HepG2 (cell line): ENCODE measurements around the gene MLXIPL. TPM values are rescaled to one million over a fixed set of nuclear protein-coding genes. Genes with fewer than 3 reads are reported as not detected.

ENCODE experiments used
- ATF7-NPFF ChIP-seq: sonication (generic); formaldehyde crosslinking; IDR thresholded peaks from 2 replicates; pipeline ENCODE4 v1.8.1; 2023; ENCODE audit warnings: mild to moderate bottlenecking, low read depth, missing genetic modification reagents, moderate library complexity
- EHMT2 ChIP-seq: fragments of 200-600 bp; sonication (generic); IDR thresholded peaks from 2 replicates; pipeline ENCODE4 v1.7.0; 2017; ENCODE audit warnings: antibody characterized with exemption, low read depth, low read length, borderline replicate concordance
- ETV5 ChIP-seq: IDR thresholded peaks from 2 replicates; pipeline ENCODE4 v1.6.1; 2018; ENCODE audit warnings: missing biosample characterization, missing genetic modification reagents, inconsistent platforms, borderline replicate concordance
- ETV6 ChIP-seq: sonication (generic); formaldehyde crosslinking; conservative IDR thresholded peaks from 2 replicates; pipeline ENCODE4 v1.4.0; 2020; ENCODE audit warnings: missing genetic modification reagents
- GZF1 ChIP-seq: sonication (generic); formaldehyde crosslinking; IDR thresholded peaks from 2 replicates; pipeline ENCODE4 v1.5.1; 2020; ENCODE audit warnings: mild to moderate bottlenecking, missing genetic modification reagents
- IKZF1 ChIP-seq: fragments of 450-650 bp; IDR thresholded peaks from 2 replicates; pipeline ENCODE4 v1.7.1; 2016
- LCORL ChIP-seq, 2 experiments: fragments of 450-650 bp in 1 of 2; sonication (generic) in 1 of 2; formaldehyde crosslinking in 1 of 2; IDR thresholded peaks; 2 replicates each; pipeline versions ENCODE4 v1.5.0 to v1.6.1; 2017 to 2020; ENCODE audit warnings: antibody characterized with exemption in 1 of 2, missing genetic modification reagents in 1 of 2
- MYPOP ChIP-seq: sonication (generic); formaldehyde crosslinking; IDR thresholded peaks from 2 replicates; pipeline ENCODE4 v1.8.1; 2023; ENCODE audit warnings: mild to moderate bottlenecking, moderate library complexity, missing genetic modification reagents
- PCBP1 ChIP-seq: fragments of 200-400 bp; formaldehyde crosslinking; IDR thresholded peaks from 2 replicates; pipeline ENCODE4 v1.6.1; 2017; ENCODE audit warnings: mild to moderate bottlenecking, low read depth, low read length, borderline replicate concordance
- PITX1 ChIP-seq: sonication (generic); formaldehyde crosslinking; IDR thresholded peaks from 2 replicates; pipeline ENCODE4 v1.5.1; 2020; ENCODE audit warnings: mild to moderate bottlenecking, missing genetic modification reagents
- RBFOX2 ChIP-seq: fragments of 200-400 bp; formaldehyde crosslinking; IDR thresholded peaks from 2 replicates; pipeline ENCODE4 v1.6.1; 2017; ENCODE audit warnings: low read depth, mild to moderate bottlenecking, low read length
- RBM22 ChIP-seq: fragments of 200-400 bp; formaldehyde crosslinking; optimal IDR thresholded peaks from 2 replicates; pipeline ENCODE3; 2017; ENCODE audit warnings: mild to moderate bottlenecking, low read length, moderate library complexity
- RCOR2 ChIP-seq: IDR thresholded peaks from 2 replicates; pipeline ENCODE4 v1.6.1; 2016; ENCODE audit warnings: missing biosample characterization, missing genetic modification reagents
- SATB2 ChIP-seq: sonication (generic); formaldehyde crosslinking; IDR thresholded peaks from 2 replicates; pipeline ENCODE4 v1.5.0; 2020; ENCODE audit warnings: missing genetic modification reagents
- SMYD3 ChIP-seq: sonication (generic); formaldehyde crosslinking; IDR thresholded peaks from 2 replicates; pipeline ENCODE4 v1.8.1; 2023; ENCODE audit warnings: mild to moderate bottlenecking, missing genetic modification reagents
- TAF1 ChIP-seq: sonication (generic); formaldehyde crosslinking; IDR thresholded peaks from 2 replicates; pipeline ENCODE4 v1.4.0; 2020; ENCODE audit warnings: missing genetic modification reagents
- ZKSCAN1 ChIP-seq: fragments of 150-350 bp; IDR thresholded peaks from 2 replicates; pipeline ENCODE4 v1.6.1; 2014; ENCODE audit warnings: low read length
- ZMYM4 ChIP-seq: sonication (generic); formaldehyde crosslinking; IDR thresholded peaks from 2 replicates; pipeline ENCODE4 v1.8.1; 2023; ENCODE audit warnings: mild to moderate bottlenecking, missing genetic modification reagents
- ZNF18 ChIP-seq: sonication (generic); formaldehyde crosslinking; IDR thresholded peaks from 2 replicates; pipeline ENCODE4 v1.8.0; 2022; ENCODE audit warnings: mild to moderate bottlenecking, missing genetic modification reagents; ENCODE audit not compliant: insufficient replicate concordance
- ZNF292 ChIP-seq: sonication (generic); formaldehyde crosslinking; IDR thresholded peaks from 2 replicates; pipeline ENCODE4 v1.8.1; 2022; ENCODE audit warnings: mild to moderate bottlenecking, low read depth, missing genetic modification reagents, borderline replicate concordance
- ZNF33B ChIP-seq: sonication (generic); formaldehyde crosslinking; IDR thresholded peaks from 2 replicates; pipeline ENCODE4 v1.5.1; 2020; ENCODE audit warnings: mild to moderate bottlenecking, missing genetic modification reagents
- ZNF383 ChIP-seq: sonication (generic); formaldehyde crosslinking; IDR thresholded peaks from 2 replicates; pipeline ENCODE4 v1.4.0; 2020; ENCODE audit warnings: missing genetic modification reagents, mild to moderate bottlenecking, borderline replicate concordance
- ZNF552 ChIP-seq: sonication (generic); formaldehyde crosslinking; IDR thresholded peaks from 2 replicates; pipeline ENCODE4 v1.9.0; 2022; ENCODE audit warnings: missing genetic modification reagents, mild to moderate bottlenecking, borderline replicate concordance
- ZNF570 ChIP-seq: sonication (generic); formaldehyde crosslinking; IDR thresholded peaks from 2 replicates; pipeline ENCODE4 v1.4.0; 2020; ENCODE audit warnings: mild to moderate bottlenecking, missing genetic modification reagents, borderline replicate concordance
- polyA plus RNA-seq, 8 experiments: library from polyadenylated mRNA; depleted of rRNA in 3 of 8; stranded (reverse) in 7 of 8; unstranded in 1 of 8; fragments of >200 nt; fragmentation: Illumina TruSeq in 4 of 8; extraction: Trizol in 4 of 8; gene quantifications; 2 replicates each; pipeline versions ENCODE4 v1.2.1 to v1.2.3, GENCODE V29; 2011 to 2016; ENCODE audit warnings: low read depth in 4 of 8, missing spikeins in 1 of 8, mixed read lengths in 1 of 8; ENCODE audit not compliant: insufficient read depth in 1 of 8
- total RNA-seq, 5 experiments: library from RNA; depleted of rRNA; stranded (reverse); fragments of >200 nt; fragmentation: Illumina TruSeq; extraction: Trizol; gene quantifications; 2 replicates each; pipeline ENCODE4 v1.2.3, GENCODE V29; 2016; ENCODE audit warnings: low read depth in 1 of 5
- TF ChIP-seq, protein P1 (sequence below): sonication (generic); formaldehyde crosslinking; IDR thresholded peaks from 2 replicates; pipeline ENCODE4 v1.8.0; 2022; ENCODE audit warnings: mild to moderate bottlenecking, missing genetic modification reagents, moderate library complexity
- TF ChIP-seq, protein P2 (sequence below): IDR thresholded peaks from 2 replicates; pipeline ENCODE4 v1.6.1; 2016; ENCODE audit warnings: missing biosample characterization, missing genetic modification reagents, low read depth

MLXIPL gene
- total and polyA plus RNA-seq, 2 of the 13 experiments (the other 11 are each of a cell fraction or from before 2014, with no cell fraction given) = 51.6 to 60.1 TPM

- TF ChIP-seq ZMYM4 (CRISPR knock-in tag) = no peak
- no peak for TF ChIP-seq TAF1 (CRISPR knock-in tag)
- no peak for TF ChIP-seq ZNF383 (CRISPR knock-in tag)
- no peak for TF ChIP-seq GZF1 (CRISPR knock-in tag)
- no peak for TF ChIP-seq MYPOP (CRISPR knock-in tag)
- TF ChIP-seq ATF7-NPFF (CRISPR knock-in tag) = no peak
- TF ChIP-seq, protein P1, sequence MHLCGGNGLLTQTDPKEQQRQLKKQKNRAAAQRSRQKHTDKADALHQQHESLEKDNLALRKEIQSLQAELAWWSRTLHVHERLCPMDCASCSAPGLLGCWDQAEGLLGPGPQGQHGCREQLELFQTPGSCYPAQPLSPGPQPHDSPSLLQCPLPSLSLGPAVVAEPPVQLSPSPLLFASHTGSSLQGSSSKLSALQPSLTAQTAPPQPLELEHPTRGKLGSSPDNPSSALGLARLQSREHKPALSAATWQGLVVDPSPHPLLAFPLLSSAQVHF (CRISPR knock-in tag) = no peak
- TF ChIP-seq ETV5 = 0 out of 2 replicates have a peak, but pooled peaks have one; percentile 28
- no peak for TF ChIP-seq ZNF33B (CRISPR knock-in tag)
- TF ChIP-seq, protein P2, sequence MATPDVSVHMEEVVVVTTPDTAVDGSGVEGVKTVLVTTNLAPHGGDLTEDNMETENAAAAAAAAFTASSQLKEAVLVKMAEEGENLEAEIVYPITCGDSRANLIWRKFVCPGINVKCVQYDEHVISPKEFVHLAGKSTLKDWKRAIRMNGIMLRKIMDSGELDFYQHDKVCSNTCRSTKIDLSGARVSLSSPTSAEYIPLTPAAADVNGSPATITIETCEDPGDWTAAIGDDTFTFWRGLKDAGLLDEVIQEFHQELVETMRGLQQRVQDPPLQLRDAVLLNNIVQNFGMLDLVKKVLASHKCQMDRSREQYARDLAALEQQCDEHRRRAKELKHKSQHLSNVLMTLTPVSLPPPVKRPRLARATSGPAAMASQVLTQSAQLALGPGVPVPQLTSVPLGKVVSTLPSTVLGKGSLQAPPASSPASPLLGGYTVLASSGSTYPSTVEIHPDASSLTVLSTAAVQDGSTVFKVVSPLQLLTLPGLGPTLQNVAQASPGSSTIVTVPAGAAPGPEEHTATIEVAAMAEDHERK (CRISPR knock-in tag) = no peak
- no peak for TF ChIP-seq ZKSCAN1
- TF ChIP-seq PITX1 = no peak
- no peak for TF ChIP-seq ZNF552 (CRISPR knock-in tag)
- TF ChIP-seq LCORL (IDR thresholded peaks at IDR 0.05) = no peak
- peak; percentile 73 for TF ChIP-seq LCORL (CRISPR knock-in tag; IDR thresholded peaks at IDR 0.05)
- TF ChIP-seq RCOR2 (CRISPR knock-in tag) = no peak
- peak; percentile 89 for TF ChIP-seq RBM22
- TF ChIP-seq RBFOX2 = peak; percentile 50
- TF ChIP-seq PCBP1 = no peak
- TF ChIP-seq EHMT2 = no peak
- no peak for TF ChIP-seq ZNF570 (CRISPR knock-in tag)
- TF ChIP-seq ZNF18 (CRISPR knock-in tag) = peak; percentile 36
- no peak for TF ChIP-seq IKZF1
- no peak for TF ChIP-seq SATB2
- TF ChIP-seq ETV6 (CRISPR knock-in tag) = no peak
- TF ChIP-seq ZNF292 (CRISPR knock-in tag) = peak; percentile 11; the same call in 1 of the 2 replicates
- TF ChIP-seq SMYD3 (CRISPR knock-in tag) = no peak
Observed at GRCh38 chr7:73613954-73614735, 10.2 kb downstream of the MLXIPL start (continued).
